ENCODE measurements around the gene KNCN.

The KNCN gene

DNA sequence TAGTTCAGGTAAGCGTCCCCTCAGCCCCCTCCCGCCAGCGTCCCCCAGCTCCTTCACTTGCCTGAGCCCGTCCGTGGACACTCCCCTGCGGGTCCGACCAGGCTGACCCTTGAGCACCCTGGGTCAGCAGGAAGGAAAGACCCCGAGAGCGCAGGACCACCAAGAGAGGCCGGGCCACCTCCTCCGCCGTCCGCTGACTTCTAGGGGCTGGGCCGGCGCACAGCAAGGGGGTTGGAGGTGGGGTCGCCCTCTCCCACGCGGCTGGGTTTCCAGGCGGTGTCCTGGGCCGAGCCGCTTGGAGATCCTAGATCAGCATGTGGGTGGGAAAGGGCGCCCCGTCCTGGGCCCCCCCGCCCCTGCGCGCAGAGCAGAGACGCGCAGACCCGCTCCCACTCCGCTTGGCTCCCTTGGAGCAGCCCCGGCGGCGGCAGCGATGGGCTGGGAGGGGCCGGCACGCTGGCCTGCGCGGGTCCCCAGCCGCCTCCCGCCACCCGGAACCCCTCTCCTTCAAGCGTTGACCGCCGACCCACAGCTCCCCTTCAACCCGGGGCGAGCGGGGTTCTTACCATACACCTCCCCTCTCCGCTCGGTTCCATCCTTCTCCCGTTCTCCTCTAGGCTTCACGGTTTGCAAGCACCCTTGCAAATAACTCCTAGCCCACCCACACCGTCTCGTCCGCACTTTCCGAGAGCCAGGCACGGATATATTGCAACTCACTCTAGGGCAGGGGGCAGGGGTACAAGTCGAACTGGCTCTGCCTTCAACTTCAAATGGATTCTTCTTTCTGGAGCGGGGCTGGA is 7.5 kb downstream of the KNCN start:
- DNase-seq, result no peak

GRCh38 chr1:46543382-46543760 is 8.1 kb downstream of the KNCN start:
- DNase-seq, result no peak

GRCh38 chr1:46539972-46540371 is 11.5 kb downstream of the KNCN start:
- no peak for DNase-seq

DNA sequence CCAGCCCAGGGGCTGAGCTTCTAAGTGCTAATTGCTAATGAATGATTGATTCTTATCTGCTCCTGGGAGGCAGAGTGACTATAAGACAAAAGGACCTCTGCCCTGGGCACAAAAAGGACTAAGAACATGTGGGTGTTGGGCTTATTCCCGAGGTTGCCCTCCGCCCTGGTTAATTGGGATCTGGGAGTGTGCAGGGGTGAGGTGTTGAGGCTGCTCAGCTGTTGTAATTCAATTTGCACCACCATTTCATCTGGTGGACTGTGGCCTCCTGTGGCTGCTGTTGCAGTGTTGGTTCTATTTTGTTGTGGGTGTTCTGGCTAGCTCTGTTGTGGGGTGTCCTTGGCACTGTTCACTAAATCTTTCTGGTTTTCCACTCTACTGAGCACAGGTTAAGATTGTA is 13.3 kb downstream of the KNCN start:
- no peak for DNase-seq

GRCh38 chr1:46537651-46538050 is 13.8 kb downstream of the KNCN start:
- no peak for DNase-seq

GRCh38 chr1:46536527-46536926 is 14.9 kb downstream of the KNCN start:
- no peak for DNase-seq

GRCh38 chr1:46535063-46535462 is 16.4 kb downstream of the KNCN start:
- DNase-seq, result peak; percentile 19 to 25

DNA sequence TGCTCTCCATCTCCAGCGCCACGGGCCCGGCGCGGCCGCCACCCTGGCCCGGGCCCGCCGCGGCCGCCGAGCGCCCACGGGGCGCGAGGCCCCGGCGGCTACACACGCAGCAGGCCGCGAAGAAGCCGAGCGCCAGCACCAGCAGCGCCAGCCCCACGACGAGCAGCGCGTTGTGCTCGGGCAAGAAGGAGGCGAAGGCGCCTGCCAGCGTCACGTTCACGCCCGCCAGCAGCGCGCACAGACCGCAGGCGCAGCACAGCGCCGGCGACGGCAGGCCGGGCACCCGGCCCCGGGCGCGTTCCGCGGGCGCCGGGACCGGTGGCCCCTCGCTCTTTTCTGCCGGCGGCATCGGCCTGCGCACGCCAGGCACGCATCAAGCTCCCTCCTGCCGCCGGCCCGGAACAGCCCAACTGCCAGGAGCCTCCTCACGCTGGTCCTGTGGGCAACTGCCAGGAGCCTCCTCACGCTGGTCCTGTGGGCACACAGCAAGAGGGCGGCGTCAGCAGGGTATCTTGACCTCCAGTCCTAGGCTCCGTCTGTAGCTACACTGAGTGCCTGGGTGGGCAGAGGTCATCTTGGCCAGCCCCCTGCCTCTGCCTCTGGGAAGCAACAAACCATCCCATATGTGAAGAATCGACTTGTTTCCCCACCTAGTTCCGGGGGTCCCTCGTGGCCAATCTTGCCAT is 18.1 kb downstream of the KNCN start:
- no peak for DNase-seq

- peak; percentile 39 to 47 for DNase-seq
Observed at GRCh38 chr1:46532498-46533178, 18.8 kb downstream of the KNCN start.

DNA sequence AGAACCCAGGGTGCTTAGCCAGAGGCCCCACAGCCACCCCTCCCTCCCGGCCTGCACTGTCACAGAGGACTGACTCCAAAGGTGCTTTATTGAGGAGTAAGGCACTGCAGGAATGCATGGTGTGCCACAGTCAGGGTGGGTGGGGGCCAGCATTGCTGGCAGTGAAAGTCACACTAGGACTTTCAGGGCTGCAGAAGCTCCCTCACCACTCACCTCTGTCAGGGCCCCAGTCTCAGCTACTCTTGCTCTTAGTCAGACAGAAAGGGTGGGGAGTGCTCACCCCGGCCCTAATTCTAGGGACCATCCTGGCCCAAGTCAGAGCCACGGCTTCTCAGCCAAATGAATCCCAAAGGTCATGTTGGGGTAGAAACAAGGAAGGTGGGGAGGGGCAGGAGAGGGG is 19.4 kb downstream of the KNCN start:
- DNase-seq, result no peak

- no peak for DNase-seq
Observed at GRCh38 chr1:46530791-46531409, 20.5 kb downstream of the KNCN start.

- no peak for DNase-seq
Observed at GRCh38 chr1:46530311-46530710, 21.1 kb downstream of the KNCN start.

DNA sequence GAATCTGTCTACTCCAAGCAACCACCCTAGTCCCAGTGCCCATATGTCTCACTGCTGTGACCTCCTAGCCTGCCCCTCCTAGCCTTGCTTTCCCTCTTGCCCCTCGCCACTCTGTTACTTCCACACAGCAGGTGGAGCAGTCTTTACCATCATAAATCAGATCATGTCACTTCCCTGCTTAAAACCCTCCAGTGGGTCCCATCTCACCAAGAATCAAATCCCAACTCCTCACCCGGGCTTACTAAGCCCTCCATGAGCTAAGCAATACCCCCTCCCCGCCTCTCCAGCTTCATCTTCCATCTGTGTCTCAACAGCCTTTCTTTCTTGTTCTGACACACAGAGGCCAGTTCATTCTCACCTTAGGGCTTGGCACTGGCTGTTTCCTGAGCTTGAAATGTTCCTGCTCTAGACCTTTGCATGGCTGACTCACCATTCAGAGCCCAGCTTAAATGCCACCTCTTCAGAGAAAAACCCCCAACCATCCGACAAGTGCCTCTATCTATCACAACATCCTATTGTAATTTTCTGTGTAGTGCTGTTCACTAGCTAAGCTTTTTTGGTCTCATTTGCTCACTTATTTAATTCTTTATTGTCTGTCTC is 22.3 kb downstream of the KNCN start:
- no peak for DNase-seq

DNA sequence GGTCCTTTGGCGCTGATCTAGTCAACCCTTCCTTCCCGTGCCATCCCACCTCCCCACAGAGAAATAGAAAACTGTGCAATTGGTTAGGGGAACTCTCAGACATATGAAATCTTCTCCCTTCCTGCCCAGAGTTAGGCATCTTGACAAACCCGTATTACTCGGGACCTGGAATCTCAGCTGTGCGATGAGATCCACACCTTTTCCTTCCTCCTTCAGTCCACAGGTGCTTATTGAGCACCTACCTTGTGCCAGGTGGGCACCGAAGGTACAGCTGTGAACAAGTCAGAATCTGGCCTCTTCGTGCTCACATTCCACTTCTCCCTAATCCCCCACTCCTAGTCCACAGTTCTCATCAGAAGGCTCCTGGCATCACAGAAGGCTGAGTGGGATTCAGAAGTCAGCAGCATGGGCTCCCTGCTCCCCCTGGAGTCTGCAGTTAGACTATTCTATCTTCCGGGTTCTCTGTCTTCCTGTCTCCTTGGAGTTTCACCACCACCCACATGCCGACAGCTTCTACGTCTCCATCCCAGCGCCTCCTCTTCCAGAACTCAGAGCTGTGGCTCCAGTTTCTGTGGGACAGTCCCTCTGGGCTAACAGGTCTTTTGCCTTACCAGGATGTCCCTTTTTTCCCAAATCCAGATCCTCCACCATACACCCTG is 23.0 kb downstream of the KNCN start:
- peak in 1 of 2 experiments; percentile 19 for DNase-seq

DNA sequence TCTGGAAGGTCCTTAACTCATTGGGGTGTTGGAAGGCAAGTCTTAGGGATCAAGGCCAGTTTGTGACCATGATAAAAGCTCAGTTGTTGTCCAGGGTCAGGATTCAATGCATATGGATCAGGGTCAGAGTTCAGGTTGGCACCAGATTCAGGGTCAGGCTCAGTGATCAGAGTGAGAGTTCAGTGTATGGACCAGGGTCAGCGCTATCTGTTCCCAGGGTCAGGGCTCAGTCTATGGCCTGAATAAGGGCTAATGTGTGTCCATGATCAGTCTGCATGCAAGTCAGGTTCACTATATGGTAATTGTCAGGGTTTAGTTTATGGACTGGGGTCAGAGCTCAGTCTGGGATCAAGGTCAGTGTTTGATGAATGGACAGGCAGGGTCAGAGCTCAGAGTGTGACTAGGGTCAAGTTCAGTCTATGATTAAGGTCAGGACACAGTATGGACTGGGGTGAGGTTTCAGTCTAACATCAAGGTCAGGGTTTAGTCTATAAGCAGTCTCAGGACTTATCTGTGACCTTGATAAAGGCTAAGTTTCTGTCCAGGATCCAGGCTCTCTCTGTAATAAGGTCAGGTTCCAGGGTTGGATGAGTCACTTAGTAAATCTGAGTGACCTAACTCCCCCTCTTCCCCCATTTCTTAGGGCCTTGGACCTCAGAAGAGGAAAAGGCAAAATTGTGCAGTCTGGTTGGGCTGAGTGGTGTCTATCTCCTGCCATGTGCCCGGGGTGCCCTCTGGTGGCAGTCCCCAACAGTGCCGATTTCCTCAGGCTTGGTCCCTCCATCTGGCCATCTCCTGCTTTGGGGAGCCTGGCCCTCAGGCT is 23.8 kb downstream of the KNCN start:
- peak; percentile 57 to 84 for DNase-seq

- DNase-seq, result no peak
Observed at GRCh38 chr1:46526691-46527291, 24.7 kb downstream of the KNCN start.

GRCh38 chr1:46526013-46526690 is 25.3 kb downstream of the KNCN start:
- no peak for DNase-seq

DNA sequence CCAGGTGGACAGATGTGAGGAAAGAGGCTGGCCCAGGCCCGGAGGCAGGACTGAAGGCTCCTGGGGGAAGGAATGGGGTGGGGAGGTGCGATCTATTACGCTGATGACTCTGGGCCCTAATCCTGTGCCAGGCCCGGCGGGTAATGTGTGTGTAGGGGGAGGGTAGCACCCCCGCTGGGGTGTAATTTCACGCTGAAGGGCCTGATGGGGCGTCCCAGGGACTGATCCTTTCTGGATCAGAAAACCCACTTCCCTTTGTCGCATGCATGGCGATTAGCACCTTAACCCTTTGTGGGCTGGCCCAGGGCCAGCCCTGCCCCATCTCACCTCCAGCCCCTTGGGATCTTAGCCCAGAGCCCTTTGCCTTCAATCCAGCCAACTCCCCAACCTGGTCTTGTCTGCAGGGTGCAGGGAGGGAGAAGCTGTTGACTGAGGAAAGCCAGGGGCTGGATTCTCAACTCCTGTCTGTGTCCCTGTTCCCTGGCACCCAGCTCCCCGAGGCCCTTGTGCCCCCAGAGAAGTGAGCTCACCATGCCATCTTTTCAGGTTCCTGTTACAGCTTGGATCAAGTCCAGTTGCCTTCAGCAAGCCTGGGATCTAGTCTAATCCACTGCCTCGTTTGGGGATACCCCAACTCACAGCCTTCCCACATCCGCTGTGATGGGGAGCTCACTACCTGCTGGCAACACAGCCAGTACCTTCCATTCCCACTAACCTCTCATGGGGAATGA is 26.0 kb downstream of the KNCN start:
- DNase-seq, result no peak

DNA sequence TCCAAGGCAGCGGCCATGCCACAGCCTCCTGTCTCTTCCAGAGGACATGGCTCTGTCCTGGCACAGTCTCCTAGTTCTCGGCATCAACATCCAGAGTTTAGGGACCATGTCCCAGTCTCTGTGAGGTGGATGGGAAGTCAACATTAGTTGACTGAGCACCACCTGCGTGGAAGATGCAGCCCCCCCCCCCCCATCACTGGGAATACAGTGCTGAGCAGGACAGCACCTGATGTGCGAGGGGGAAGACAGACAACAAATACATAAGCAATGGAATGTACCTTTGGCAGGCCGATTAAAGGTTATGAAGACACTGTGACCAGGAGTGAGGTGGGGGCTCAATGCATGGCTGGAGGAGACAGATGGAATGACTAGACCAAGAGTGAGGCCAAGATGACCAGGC is 26.6 kb downstream of the KNCN start:
- no peak for DNase-seq

Measured in Kasumi-1 (cell line).